ENCODE results near the gene ZBED4. TPM values are rescaled to one million over a fixed set of nuclear protein-coding genes. Genes with fewer than 3 reads are reported as not detected.

The ZBED4 gene
- total and polyA plus RNA-seq, 2 of the 13 experiments (the other 11 are each of a cell fraction or from before 2014, with no cell fraction given) = 5.4 to 9.6 TPM

GRCh38 chr22:49807780-49808708, 45.6 kb upstream of the ZBED4 start:
- H3K27me3 ChIP-seq (ENCODE audit: control insufficient read depth in 1 of 2, insufficient read depth in 2 of 2, low read length in 2 of 2) = no peaks in the 10 kb centered on the region
- H2AFZ ChIP-seq (ENCODE audit: low read length) = no peak overlapping the region
- no peak overlapping the region for H3K4me2 ChIP-seq (ENCODE audit: low read depth, low read length)
- in situ Hi-C loops (cut with HindIII; ENCODE audit: extremely low pct_ligation_motif_present, low pct_unique_long_range_greater_than_20kb) = no loop called here
- peaks cover 66% of the 10 kb centered on the region for H4K20me1 ChIP-seq (ENCODE audit: insufficient read depth, low read length)
- no peak for FAIRE-seq
- ChIA-PET CTCF (ENCODE audit: low intra/inter-chr PET ratio, low total read pairs) (no interaction called here), POLR2A (no interaction called here)
- peaks cover 16 to 40% of the 10 kb centered on the region in 2 experiments; a peak in 4 of 5 replicates for H3K36me3 ChIP-seq (replicated peaks in 1 of 2; ENCODE audit: control insufficient read depth in 1 of 2, insufficient read depth in 2 of 2, low read length in 2 of 2)
- no peak for ATAC-seq
- no peak overlapping the region for H3K9ac ChIP-seq (ENCODE audit: insufficient read depth, low read depth, low read length)
- no peak overlapping the region for H3K27ac ChIP-seq (ENCODE audit: extremely low read length, insufficient read depth, low read length)
- H3K4me3 ChIP-seq (replicated peaks in 1 of 3; ENCODE audit: insufficient read depth in 1 of 3, low read depth in 2 of 3, low read length in 3 of 3) = no peak overlapping the region
- TF ChIP-seq KLF15 (CRISPR knock-in tag; IDR thresholded peaks at IDR 0.05; ENCODE audit: borderline replicate concordance) = no peak
- TF ChIP-seq ATF7 (IDR thresholded peaks at IDR 0.05) = 0 out of 2 replicates have a peak, but pooled peaks have one; percentile 50
- no peak for TF ChIP-seq ATF7 (CRISPR knock-in tag; IDR thresholded peaks at IDR 0.05)
- TF ChIP-seq RBM22 (optimal IDR thresholded peaks at IDR 0.05; ENCODE audit: low read length) = peak; percentile 28
- no peak for TF ChIP-seq ZNF784 (CRISPR knock-in tag; IDR thresholded peaks at IDR 0.05; ENCODE audit: borderline replicate concordance)
- H3K4me1 ChIP-seq (ENCODE audit: insufficient read depth, low read length) = peaks cover 6% of the 10 kb centered on the region; the same call in 1 of the 2 replicates
- DNase-seq (ENCODE audit: low spot score) = no peak
- peaks cover 92% of the 10 kb centered on the region for H3K79me2 ChIP-seq (ENCODE audit: insufficient read depth, low read length)
- WGBS (ENCODE audit: low lambda C conversion rate) = 96% methylated on average over 14 of the region's 14 CpGs
- intact Hi-C loops (cut with micrococcal nuclease; ENCODE audit: unreplicated experiment) = no loop called here
- no peaks in the 10 kb centered on the region for H3K9me3 ChIP-seq (ENCODE audit: low read length)
- BruUV-seq (replicated peaks) = no TSS peak

Data from HepG2 (cell line).